GM19372 (cell line): ENCODE measurements around the gene CDK2.
"Not testable (repeated sequence)": the region's sequence is repeated elsewhere in the genome, so short reads cannot be mapped to it uniquely, and the experiment has no call there.

ENCODE experiments used
- ATAC-seq: cut with Tn5 transposase; IDR thresholded peaks from one replicate; pipeline ENCODE4 v1.9.1; 2021; ENCODE audit warnings: mild to moderate bottlenecking, low read depth, moderate library complexity; ENCODE audit not compliant: unreplicated experiment

The CDK2 gene

GRCh38 chr12:55966408-55967281 is at the start of gene CDK2:
Gene CDK2, plus strand, starts transcription at chr12:55966830. Its CDS starts 179 bp downstream, at chr12:55967009.
- peak; percentile 97 for ATAC-seq

GRCh38 chr12:55919032-55919431 is 47.6 kb upstream of the CDK2 start:
- not testable (repeated sequence) for ATAC-seq

- no peak for ATAC-seq
These were observed 44.5 kb upstream of the CDK2 start for GRCh38 chr12:55922126-55922525.

GRCh38 chr12:55923648-55924047 is 43.0 kb upstream of the CDK2 start:
- not testable (repeated sequence) for ATAC-seq

DNA sequence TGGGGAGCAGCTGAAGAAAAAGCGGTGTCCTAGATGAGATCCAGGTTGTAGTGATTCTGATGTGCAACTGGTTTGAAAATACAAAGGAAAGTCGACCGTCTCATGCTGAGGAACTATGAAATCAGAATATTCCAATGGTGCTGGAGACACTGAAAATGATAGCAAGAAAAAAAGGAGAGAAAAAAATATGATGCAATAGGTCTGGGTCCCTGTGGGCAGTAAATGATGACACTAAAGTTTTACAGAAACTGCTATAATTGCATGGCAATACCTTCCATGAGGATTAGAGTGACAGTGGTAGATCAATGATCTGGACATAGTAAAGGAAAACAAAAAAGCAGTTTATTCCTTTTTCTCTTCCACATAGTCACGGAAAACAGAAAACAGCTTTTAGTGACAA is 41.3 kb upstream of the CDK2 start:
- no peak for ATAC-seq

DNA sequence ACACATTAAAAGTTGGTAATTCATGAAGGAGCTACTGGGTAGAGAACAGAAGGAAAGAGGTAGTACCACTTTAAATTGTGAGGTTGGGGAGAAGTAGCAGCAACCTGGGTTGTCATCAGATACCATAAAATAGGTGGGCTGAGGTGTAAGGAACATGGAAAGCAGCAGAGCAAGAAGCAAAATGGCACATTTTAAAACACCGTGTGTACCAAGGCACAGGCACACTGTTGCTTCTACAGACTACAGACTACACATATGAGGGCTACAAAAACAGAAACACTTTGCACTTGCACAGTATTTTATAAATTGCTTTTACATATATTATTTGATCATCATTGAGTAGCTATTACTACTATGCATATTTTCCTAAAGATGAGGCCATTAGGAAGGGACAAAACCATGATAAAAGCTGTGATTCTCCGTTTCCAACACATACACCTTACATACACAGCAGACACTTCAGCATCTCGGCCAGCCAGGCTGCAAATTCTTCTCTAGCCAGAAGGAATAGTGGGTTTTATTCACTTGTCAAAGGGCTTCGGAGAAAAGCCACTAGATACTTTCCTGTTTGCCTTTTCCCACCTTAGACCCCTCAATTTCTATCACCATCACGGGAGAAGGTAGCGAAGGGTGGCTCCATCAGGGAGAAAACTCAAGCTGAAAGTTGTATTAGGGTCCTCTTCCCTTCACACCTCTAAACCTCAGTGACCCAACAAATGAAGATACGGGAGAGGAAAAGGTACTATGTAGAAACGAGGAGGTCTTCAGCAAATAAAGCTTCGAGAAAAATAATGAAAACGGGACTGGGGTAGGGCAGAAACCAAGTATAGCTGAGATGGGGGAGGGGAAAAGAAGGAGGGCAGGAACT is 40.5 kb upstream of the CDK2 start:
- no peak for ATAC-seq

DNA sequence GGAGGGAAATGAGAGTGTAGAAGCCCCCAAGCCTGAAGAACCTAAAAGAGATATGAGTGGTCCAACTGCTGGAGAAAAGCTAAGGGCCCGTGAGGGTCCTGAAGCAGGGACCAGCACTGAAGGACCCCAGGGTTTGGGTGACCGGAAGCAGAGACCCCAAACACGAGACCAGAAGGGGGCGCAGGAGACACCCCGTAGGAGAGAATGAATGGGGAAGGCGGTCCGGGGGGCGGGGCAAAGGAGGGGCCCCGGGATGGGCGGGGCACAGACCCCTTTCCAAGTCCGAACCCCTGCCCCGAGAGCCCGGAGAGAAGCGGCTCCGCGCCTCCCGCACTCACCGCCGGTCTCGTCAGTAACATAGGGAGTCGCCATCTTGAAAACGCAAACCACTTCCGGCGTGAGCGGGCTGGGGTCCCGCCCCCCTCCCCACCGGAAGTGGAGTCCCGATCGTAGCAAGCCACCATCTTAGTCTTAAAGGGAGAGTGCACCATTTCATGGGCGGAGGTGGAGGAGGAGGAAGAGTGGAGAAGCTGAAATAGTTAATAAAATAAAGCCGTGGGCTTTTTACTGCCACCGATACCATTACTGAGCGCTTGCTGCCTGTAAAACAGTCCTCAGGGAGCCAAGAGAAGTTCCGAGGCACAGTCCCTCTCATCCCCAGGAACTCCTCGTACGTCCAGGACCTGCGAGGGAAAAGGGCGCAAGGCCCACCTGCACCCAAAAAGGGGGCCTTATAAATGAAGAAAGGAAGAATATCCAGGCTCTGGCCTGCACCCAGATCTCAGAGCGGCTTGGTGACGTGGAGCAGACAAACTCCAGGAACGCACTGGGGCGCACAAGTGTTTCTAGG is 39.7 kb upstream of the CDK2 start:
- peak; percentile 37 for ATAC-seq

GRCh38 chr12:55927588-55928502 is 38.8 kb upstream of the CDK2 start, which contains the start of gene PYM1:
Gene PYM1, minus strand, starts transcription at chr12:55927894. Its CDS starts 133 bp downstream, at chr12:55927761.
- peak; percentile 48 for ATAC-seq

DNA sequence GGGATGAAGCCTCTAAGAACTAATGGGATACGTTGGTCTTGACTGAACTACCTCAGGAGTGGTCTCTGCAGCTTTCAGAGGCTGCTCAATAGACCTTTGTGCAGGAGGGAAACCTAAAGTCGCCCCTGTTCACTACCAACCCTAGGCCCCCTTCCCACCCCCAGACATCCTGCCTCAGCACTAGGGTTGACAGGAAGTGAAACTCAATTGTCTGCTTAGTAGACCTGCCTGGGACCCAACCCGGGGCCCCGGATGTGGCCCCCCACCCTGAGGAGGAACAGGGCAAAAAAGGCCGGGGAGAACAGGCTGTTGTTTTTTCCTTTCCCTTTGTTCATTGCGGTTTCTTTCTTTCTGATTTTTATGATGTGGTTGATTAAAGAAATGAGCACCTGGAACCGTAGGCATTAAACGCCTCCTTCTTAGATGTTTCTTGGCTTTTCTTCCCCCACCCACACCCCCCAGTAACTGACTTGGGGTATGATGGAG is 37.3 kb upstream of the CDK2 start:
- ATAC-seq = no peak

DNA sequence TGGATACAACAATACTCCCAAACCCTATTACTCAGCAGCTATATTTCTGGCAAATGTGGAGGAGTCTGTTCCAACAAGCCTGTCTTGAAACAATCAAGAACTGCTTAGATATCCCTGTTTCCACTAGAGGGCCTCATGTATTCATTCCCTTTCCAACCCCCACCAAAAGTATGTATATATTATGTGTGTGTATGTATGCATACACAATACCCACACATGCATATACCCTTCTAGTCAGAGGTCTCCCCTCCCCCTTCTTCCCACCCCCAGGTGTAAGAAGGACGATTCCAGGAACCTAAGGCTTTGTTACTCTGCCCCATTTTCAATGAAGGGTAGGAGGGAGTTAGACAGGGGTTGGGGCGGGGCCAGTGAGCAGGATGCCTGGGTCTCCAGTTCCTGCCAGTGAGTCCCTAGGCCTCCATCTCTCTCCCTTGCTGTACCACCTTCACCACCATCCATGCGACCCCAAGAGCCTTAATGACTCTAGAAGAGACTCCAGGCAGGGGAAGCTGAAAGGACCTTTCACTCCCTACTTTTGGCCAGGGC is 35.8 kb upstream of the CDK2 start, which contains the start of gene DGKA:
DGKA (plus strand) TSS at position 392 of the 546 bp plus-strand sequence. CDS start 5,342 bp downstream, outside the sequence.
- no peak for ATAC-seq

DNA sequence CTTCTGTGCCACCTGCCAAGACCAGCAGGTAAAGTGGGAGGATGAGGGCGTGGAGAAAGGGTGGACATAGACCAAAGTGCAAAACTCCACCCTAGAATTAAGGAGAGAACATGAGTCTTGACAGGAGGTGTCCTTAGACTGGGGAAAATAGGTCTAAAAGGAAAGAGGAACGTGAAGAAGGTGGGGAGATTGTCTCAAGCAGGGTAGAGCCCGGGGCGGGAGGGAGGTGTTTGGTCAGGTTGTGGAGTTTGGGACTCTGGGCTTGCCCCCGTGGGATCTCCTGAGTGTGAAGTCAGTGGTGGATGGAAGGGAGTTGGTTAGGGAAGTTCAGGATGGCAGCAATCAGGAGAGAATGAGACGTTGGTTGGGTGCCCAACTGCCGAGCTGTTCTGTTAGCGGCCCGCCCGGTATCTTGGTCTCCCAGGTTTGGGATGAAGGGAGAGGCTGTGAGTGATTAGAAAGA is 35.3 kb upstream of the CDK2 start:
- no peak for ATAC-seq

GRCh38 chr12:55931780-55932550 is 34.7 kb upstream of the CDK2 start:
- ATAC-seq = no peak

- no peak for ATAC-seq
These were observed 34.1 kb upstream of the CDK2 start for GRCh38 chr12:55932551-55932910.

DNA sequence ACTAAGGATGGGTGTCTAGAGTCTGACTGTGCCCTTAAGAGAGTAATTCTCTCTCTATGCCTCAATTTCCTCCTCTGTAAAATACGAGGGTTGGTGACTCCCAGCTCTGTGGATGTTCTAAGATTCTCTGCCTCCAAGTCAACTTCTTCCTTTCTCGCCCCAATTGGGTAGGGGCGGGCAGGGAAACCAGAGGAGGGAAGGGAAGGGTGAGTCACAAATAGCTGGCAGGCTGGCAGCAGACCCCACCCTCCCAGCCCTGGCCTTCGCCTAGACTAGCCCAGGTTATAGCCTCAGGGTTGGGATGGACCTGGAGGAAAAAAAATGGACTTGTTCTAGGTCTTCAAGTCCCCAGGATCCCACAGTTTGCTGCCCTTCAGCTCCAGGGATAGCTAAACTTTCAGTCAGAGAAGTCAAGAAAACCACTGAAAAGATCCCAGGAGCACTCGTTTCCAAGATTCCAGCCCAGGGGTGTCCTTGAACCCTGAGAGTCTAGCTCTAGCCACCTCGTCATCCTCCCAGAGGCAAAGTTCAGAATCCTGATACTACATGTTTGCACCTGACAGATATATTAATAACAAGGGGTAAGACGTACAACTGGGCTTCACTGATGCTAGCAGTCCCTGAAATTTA is 33.3 kb upstream of the CDK2 start:
- no peak for ATAC-seq

GRCh38 chr12:55933799-55934742 is 32.6 kb upstream of the CDK2 start:
- ATAC-seq = no peak

DNA sequence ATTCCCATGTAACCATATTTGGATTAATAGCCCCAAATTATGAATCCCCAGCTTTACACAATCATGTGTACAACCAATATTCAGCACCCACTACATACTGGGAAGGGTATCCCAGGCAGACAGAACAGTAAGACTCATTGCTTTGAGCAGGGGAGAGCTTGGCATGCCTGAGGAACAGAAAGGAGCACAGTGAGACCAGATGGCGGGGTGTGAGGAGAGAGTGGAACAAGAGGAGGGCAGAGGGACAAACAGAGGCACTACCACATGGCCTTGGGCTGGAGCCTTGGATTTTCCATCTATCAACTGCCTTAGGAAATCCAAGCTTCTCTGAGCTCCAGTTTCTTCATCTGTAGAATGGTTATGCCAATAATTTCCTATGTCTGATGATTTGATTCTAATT is 31.9 kb upstream of the CDK2 start:
- no peak for ATAC-seq
